Right renal cortex interstitium (tissue), 3 donors: ENCODE results near the gene PEX14. TPM values are rescaled to one million over a fixed set of nuclear protein-coding genes. Genes with fewer than 3 reads are reported as not detected.

ENCODE experiments used
- DNase-seq, 3 donors: peaks; one replicate each; pipeline ENCODE4 v3.0.0-alpha.2; 2013; ENCODE audit warnings: low read depth in 3 of 3, low spot score in 2 of 3
- polyA plus RNA-seq, 3 donors: library from polyadenylated mRNA; unstranded; fragments of 120-200 nt; gene quantifications; one replicate each; pipeline ENCODE4 v1.2.1, GENCODE V29; 2013; ENCODE audit not compliant: insufficient read length in 3 of 3

The PEX14 gene
- polyA plus RNA-seq, 3 donors, result 19.2 to 20.4 (median 19.5) TPM

DNA sequence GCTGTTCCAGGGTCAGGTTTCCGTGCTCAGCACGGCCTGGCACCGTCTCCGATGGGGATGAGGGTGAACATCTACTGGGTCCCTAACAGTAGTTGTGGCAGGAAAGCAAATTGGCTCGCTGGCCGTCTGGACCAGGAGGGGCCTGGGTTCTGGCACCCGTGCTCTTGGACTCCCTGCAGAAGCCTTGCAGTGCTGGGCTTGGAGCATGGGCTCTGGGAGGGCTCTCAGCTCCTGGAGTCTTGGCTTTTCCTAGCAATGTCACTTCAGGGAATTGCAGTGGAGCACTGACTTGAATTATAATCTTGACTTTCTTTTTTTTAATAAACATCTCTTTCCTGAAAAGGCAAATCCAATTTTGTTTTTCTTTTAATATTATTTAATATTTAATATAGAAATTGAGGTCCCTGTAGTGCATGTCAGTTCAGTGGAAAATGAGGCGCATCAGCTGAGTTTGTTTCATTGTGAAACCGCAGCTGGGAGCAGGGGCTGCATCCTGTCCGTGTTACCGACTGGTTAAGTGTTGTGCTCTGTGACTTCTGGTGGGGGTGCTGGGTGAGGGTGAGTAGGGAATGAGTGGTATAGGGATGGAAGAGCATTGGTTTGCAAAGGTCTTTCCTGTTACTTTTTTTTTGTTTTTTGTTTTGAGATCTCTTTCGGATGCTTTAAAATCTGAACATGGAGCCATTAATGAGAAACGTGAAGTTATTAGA is 64.1 kb downstream of the PEX14 start:
- DNase-seq, result no peak

DNA sequence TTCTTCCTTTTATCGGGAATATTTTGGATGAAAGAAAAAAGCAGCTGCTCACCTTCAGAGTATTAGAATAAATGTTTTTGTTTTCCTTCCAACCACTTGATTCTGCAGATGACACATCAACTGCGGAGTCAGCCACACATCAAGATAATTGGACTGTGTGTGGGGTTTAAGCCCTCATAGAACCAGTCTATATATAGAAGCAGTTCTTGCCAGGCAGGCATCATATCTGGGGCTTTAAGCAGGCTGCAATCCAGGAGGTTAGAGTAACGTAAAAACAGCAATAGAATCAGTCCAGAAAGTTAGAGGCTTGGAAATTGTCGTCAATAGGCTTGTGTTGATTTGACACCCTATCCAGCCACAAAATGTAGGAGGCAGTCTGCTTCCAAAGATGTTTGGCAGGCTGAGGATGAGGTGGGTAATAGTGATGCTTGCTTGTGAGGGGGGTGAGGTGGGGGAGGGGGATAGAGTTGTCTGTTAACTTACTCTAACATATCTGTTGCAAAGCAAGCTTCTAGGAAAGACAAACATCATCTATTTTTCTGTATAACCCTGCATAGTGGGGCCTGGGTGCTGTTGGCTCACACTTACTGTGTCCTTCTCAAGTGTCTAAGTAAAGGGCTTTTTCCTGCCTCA is 64.8 kb downstream of the PEX14 start:
- no peak for DNase-seq

DNA sequence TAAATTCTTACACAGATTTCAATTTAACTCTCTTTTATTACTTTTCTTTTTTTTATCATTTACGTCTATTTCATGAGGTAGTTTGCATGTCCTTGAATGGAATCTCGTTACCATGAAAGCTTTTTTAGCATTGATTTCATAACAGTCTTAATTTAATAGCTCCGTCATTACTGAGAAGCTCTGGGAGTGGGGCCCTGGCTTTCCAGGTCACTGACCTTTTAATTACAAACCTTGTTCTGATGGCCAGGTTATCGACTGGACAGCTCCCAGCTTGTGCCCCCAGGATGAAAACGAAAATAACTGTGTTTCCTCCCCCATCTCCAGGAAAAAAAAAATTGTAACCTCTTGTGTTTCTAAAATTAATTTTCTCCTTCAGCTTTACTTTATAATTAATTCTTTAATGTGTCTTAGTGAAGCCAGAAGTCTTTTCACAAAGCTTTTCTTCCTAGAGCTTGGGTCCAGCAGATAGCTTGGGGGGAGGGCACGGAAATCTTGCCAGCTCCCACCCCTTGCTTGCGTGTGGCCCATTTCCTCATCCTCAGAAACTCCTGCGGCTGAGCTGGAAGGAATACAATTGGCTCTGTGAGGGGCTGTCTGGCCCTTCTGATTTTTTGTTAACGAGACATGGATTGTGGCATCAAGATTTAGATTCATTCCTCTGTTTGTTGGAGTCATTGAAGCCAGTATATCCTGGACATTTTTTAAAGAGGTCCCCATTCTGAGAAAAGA is 65.7 kb downstream of the PEX14 start:
- no peak for DNase-seq

DNA sequence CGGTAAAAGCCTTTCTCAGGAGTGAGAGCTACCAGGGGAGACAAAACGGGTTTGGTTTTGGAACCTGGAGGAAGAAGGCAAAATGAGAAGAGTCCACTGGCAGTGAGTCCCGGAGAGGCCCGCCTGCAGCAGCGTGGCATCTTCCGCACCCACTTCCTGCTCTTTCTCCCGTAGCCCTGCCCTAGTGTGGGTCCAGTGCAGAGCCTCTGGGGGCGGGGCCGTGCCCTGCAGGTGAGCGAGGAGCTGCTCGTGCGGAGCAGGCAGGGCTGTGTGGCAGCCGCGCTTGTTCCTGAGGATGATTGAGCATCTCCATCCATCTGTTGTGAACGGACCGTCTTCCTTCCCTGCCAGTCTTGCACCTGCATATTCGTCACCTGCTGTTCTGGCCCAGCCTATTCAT is 66.5 kb downstream of the PEX14 start:
- DNase-seq, result no peak

DNA sequence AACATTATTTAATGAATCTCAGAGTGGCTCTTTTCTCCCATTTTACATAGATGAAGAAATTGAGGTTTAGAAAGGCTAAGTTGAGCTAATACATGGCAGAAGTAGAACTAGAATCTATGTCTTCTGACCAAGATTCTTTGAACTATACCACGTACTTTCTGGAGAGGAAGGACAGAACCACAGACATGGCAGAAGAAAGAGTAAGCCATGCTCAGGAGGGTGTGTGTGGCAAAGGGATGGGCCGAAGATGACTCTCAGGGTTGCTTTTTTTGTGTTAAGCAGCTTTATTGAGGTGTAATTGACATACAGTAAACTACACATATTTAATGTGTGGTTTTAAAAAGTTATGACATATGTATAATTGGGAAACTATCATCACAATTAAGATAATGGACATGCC is 69.5 kb downstream of the PEX14 start:
- no peak for DNase-seq

DNA sequence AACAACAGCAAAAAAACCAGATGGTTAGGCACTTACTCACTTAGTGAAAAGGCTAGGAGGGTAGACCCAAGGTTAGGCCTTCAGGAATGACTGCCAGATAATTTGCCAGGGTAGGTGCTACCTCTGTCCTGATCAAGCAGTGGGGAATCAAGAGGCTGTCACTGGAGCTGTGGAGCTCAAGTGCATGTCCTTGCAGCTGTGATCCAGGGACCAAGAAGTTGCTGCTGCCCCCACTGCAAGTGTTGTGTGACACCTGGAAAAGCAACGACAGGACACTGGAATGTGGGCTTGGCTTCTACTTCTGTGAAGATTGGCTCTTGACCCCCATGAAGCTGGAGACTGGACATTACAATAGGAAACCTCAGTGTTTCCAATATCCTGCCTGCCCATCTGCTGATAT is 72.1 kb downstream of the PEX14 start:
- no peak for DNase-seq

DNA sequence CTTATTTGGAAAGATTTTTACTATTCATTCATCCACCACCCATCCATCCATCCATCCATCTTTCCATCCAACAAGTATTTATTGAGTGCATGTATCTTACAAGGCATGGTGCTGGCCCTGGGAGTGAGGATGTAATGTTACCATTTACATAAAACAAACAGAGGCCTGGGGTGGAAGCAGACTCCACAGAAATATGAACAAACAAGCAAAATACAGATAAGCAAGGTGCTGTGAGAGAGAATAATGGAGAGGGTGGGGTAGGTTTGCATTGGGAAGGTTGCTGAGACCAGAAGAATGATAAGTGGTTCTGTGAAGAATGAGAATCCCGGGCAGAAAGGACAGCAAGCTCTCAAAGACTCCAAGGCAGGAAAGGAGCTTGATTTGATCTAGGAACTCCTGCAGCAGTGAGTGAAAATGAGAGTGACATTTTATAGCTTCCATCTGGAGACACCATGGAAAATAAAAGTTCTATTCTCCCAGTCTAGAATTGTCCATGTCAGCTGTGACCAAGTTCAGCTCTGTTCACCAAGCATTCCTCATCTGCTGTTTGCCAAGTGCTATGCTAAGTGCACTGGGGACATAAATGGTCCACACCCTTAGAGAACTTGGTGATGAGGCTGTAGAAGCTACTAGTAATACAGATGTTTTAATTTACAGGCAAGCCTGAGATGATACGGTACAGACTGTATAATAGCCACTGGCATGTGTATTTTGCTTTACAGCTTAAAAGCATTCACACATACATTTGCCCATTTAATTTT is 75.3 kb downstream of the PEX14 start:
- no peak for DNase-seq

DNA sequence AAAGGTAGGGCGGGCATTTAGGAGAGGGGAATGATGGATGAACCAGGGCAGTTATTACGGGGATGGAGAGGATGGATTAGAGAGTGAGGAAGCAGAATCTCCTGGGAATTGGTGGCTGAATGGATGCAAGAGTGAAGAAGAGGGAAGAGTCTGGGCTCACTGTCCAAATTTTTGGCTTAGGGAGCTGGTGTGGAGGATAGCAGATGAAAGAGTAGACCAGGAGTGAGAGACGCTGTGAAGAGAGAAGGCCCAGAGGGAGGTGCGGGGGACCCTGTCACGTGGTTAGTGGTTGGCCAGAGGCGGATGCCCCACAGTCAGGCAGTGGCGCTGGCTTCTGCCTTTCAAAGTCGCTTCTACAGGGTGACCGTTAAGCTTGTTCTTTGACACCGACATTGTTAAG is 78.4 kb downstream of the PEX14 start:
- no peak for DNase-seq

DNA sequence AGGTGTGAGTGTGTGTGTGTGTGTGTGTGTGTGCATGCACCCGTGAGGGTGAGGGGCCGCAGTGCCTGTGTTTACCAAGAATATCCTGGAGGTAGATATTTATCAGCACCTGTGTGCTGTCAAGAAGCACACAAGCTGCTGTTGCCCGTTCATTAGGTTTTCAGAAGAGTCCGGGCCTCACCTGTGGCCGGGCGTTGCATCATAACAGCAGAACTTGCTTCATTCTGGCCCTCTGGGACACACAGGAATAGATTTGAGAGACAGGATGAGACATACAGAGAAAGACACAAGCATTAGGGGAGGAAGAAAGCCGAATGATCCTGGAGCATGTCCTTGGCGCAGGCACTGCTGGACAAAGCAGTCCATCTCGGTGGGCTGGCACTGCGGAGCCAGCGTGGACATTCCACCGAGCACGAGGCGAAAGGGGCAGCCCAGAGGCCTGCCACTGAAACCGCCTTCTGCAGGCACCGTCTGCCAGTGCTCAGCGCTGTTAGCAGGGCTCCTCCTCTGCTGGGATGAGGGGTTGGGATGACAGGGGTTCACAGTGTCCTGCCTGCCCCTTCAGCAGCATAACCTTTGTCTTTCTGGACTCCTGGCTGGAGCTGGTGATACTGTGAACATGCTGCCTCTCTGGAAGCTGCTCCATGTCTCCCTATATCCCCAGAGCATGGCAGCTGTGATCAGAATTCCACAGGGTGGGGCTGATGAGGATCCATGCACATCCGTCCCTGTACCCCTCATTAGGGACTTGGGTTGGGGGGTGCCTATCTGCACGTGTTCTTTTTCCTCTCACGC is 81.1 kb downstream of the PEX14 start:
- DNase-seq, result no peak

DNA sequence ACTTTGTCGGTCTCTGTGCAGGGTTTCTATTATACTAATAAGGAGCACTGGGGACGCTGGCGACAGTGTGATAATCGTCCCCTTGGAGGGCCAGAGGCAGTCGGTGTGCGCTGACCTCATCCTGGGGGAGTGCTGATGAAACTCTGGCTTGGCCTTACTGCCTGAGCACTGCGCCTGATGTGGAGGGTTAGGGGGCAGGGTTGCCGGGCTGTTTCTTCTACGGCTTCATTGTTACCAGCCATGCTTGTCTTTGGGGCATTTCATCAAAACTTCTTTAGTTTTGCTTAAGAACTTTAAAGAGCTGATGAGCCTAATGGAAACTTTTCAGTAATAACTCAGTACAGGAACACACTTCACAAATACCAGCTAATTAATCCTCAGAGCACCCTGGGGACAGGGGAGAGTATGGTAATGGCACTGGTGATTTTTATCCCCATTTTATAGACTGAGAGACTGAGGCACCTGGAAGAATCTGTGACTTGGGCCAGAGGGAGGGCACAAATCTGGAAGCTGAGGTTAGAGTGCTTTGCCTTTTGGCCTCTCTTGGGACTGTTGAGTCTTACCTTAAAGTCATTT is 81.8 kb downstream of the PEX14 start:
- no peak for DNase-seq

DNA sequence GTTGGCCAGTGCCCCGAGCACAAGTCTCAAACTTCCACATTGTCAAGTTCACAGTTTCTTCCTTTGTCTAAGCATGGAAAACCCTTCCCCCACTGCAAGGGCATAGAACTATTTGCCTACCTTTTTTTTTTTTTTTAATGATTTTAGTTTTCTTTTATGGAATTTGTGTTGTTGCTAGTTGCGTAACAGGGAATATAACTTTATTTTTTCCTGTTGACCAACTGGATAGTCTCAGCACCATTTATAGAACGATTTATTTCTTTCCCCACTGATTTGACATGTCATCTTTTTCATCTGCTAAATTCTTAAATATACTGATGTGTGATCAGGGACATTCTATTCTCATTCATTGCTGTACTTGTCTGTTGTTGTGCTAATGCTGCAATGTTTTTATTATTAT is 83.0 kb downstream of the PEX14 start:
- no peak for DNase-seq

DNA sequence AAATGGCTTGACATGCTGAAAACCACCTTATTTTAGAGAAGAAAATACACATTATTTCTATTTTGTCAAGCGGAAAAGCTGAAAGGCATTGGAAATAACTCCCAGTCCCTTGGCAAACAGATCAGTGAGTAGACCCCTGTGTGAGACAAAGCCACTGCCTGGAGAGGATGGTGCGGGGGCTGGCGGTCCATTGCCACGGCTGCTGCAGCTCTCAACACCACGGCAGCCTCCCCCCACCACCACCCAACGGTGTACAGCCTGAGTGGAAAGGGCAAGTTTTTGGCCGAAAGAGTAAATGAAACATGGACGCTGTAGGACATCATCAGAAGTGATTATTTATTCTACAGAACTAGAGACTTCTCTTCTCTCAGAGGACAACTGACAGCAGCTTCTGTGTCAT is 84.6 kb downstream of the PEX14 start:
- no peak for DNase-seq

DNA sequence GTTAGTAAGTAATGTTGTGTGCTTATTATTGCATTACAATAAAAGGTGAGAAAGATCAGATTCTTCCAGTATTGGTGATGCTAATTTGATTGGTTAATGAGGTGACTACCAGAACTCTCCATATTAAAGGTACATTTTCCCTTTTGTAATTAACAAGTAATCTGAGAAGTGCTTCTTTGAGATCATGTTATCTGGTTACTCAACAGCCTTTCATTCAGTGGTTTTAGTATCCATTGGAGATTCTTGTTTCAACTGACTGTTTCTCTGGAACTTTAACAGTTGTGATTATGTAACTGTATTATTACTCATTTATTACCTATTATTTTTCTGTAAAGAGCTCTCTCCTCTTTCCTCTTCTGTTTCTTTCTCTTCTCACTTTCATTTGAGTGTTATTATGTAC is 86.7 kb downstream of the PEX14 start:
- no peak for DNase-seq

DNA sequence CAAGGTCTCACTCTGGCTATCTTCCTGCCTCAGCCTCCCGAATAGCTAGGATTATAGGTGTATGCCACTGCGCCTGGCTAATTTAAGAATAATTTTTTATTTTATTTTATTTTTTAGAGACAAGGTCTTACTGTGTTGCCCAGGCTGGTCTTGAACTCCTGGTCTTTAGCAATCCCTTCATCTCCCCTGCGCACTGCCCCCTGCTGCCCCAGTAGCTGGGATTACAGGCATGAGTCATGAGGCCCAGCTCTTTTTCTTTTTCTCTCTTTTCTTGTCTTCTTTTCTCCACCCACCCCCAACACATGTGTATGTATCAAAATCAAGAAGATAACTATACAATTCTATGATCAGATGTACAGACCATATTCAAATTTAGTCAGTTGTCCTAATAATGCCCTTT is 87.2 kb downstream of the PEX14 start:
- no peak for DNase-seq

DNA sequence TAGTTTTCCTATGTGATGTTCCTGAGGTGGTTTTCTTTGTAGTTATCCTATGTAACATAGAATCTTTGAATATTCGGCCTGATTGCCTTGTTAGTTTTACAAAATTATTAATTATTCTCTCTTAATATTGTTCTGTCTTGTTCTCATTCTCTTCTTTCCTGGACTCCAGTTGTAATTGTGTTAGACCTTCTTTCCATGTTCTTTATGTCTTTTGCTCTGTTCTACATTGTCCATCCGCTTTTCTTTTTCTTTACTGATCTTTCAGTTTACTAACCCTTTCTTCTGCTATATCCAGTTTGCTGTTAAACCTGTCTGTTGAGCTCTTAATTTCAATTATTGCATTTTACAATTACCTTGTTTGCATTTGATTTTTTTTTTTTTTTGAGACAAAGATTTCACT is 89.3 kb downstream of the PEX14 start:
- DNase-seq, result no peak

DNA sequence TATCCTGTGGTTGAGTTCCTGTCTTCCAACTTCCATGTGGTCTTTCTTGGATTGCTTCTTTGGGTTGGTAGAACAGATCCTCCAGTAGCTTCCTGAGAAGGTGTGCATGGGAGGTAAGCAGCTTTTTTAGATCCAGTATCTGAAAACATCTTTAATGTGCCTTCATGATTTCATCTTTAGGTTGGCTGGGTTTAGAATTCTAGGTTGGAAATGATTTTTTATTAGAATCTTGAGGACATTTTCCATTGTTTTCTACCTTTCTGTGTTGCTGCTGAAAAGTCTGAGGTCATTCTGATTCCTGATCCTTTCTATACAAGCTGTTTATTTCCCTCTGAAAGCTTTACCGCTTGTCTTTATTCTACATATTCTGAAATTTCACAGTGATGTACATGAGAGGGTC is 94.8 kb downstream of the PEX14 start:
- DNase-seq, result no peak

DNA sequence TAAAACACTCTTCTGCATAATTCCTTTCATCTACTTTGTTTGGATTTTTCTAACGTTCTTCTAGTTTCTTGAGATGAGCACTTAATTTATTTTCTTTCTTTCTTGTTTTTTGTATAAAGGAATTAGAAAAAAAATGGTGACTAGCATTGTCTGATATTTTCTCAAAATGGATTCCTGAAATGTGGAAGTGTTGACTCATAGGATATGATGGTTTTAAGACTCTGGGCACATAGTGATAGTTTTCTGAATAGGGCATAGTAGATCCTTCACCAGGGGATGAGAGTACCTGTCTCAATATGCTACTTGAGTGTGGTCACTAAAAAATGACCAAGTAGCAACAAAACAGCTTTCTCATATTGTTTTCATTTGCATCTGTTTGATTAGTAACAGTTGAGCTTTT is 100.9 kb downstream of the PEX14 start:
- DNase-seq, result no peak

DNA sequence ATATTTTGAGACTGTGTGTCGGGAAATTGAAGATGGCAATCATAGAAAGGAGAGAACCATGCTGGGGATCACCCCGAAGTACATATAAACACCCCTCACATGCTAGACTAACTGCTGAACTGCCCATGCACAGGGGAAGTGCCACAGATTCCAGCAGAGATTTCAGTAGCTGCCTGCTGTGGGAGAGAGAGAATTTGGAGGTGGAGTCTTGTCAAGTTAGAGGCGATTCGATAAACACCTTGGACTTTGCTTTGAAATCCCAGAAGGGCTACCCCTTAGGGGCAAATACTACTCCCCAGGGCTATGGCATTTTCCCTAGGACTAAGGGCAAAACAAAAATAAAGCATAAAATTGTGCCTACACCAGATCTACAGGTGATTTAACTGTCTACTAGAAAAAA is 103.3 kb downstream of the PEX14 start:
- DNase-seq, result no peak

DNA sequence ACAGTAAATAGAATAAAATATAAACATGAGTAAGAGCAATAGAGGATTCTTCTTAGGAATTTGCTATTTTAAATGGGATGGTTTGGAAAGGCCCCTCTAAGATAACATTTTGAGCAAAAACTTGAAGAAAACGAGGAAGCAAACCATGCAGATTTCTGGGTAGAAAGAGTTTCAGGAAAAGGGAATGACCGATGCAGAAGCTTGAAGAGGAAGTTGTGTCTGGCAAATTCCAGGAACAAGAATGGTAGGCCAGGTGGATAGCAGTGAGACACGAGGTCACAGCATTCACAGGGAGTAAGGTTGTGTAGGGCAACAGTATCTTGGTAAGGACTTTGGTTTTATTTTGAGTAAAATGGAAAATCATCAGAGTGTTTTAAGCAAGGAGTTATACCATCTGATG is 108.9 kb downstream of the PEX14 start:
- no peak for DNase-seq

DNA sequence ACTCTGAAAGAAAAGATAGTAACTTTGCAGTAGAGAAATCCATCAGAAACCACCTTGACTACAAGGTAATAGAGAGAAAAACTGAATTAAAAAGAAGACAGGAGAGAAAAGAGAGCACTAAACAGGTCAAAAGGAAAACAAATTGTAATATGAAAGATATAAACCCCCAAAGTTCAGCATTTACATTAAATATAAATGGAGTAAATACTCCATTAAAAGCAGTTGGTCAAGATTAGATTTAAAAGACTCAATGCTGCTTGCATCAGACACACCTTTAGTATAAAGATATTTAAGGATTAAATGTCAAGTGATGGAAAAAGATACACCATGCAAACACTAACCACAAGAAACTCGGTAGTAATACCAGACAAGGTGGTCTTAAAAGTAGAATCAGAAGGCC is 110.5 kb downstream of the PEX14 start:
- no peak for DNase-seq
